HEK293T (cell line): ENCODE results near the gene CD59.

Experiments used
- CTCF ChIA-PET: fragments of 350-600 bp; formaldehyde crosslinking; extraction: SDS; loops from one replicate; lab custom pipeline; 2021; ENCODE audit warnings: antibody characterized with exemption, inconsistent platforms; lab: Yijun Ruan, JAX
- POLR2A ChIA-PET: fragments of 350-600 bp; formaldehyde crosslinking; extraction: SDS; loops from one replicate; lab custom pipeline; 2020; ENCODE audit warnings: antibody characterized with exemption, inconsistent platforms; lab: Yijun Ruan, JAX
- DNase-seq: peaks from one replicate; pipeline ENCODE4 v3.0.0; 2012; ENCODE audit warnings: mixed read lengths; ENCODE audit errors: extremely low spot score
- ARNT ChIP-seq: fragments of 450-650 bp; IDR thresholded peaks from 2 replicates; pipeline ENCODE4 v1.6.1; 2017; ENCODE audit warnings: mild to moderate bottlenecking
- BHLHE40 ChIP-seq: fragments of 450-650 bp; IDR thresholded peaks from 2 replicates; pipeline ENCODE4 v1.6.1; 2016; ENCODE audit warnings: mild to moderate bottlenecking, moderate library complexity, borderline replicate concordance
- CTBP1 ChIP-seq: fragments of 450-650 bp; IDR thresholded peaks from 2 replicates; pipeline ENCODE4 v1.6.1; 2016; ENCODE audit warnings: borderline replicate concordance
- ELF4 ChIP-seq: fragments of 450-650 bp; IDR thresholded peaks from 2 replicates; pipeline ENCODE4 v1.6.1; 2017; ENCODE audit warnings: antibody characterized with exemption
- FOXA1 ChIP-seq: fragments of 450-650 bp; IDR thresholded peaks from 2 replicates; pipeline ENCODE4 v1.6.1; 2016; ENCODE audit warnings: mild to moderate bottlenecking
- FOXK2 ChIP-seq: fragments of 450-650 bp; IDR thresholded peaks from 2 replicates; pipeline ENCODE4 v1.6.1; 2016; ENCODE audit warnings: mild to moderate bottlenecking
- FOXM1 ChIP-seq: fragments of 450-650 bp; IDR thresholded peaks from 2 replicates; pipeline ENCODE4 v1.6.1; 2017; ENCODE audit warnings: mild to moderate bottlenecking, borderline replicate concordance
- HDGF ChIP-seq: fragments of 450-650 bp; IDR thresholded peaks from 2 replicates; pipeline ENCODE4 v1.6.1; 2017; ENCODE audit warnings: antibody characterized with exemption, borderline replicate concordance
- L3MBTL2 ChIP-seq: fragments of 450-650 bp; conservative IDR thresholded peaks from 2 replicates; pipeline ENCODE4 v1.6.1; 2016; ENCODE audit warnings: mild to moderate bottlenecking
- LEF1 ChIP-seq: fragments of 450-650 bp; IDR thresholded peaks from 2 replicates; pipeline ENCODE4 v1.6.1; 2017; ENCODE audit warnings: mild to moderate bottlenecking, borderline replicate concordance
- NFRKB ChIP-seq: fragments of 450-650 bp; IDR thresholded peaks from 2 replicates; pipeline ENCODE4 v1.6.1; 2016; ENCODE audit warnings: mild to moderate bottlenecking, moderate library complexity
- SP1 ChIP-seq: fragments of 450-650 bp; IDR thresholded peaks from 2 replicates; pipeline ENCODE4 v1.6.1; 2017
- SUZ12 ChIP-seq: fragments of 450-650 bp; IDR thresholded peaks from 2 replicates; pipeline ENCODE4 v1.6.1; 2016; ENCODE audit warnings: mild to moderate bottlenecking
- TARDBP ChIP-seq: fragments of 450-650 bp; IDR thresholded peaks from 2 replicates; pipeline ENCODE4 v1.6.1; 2016
- ZNF384 ChIP-seq: fragments of 450-650 bp; IDR thresholded peaks from 2 replicates; pipeline ENCODE4 v1.6.1; 2016
- TF ChIP-seq, protein P1 (sequence below): fragments of 450-650 bp; IDR thresholded peaks from 2 replicates; pipeline ENCODE4 v1.6.1; 2016

The CD59 gene

DNA sequence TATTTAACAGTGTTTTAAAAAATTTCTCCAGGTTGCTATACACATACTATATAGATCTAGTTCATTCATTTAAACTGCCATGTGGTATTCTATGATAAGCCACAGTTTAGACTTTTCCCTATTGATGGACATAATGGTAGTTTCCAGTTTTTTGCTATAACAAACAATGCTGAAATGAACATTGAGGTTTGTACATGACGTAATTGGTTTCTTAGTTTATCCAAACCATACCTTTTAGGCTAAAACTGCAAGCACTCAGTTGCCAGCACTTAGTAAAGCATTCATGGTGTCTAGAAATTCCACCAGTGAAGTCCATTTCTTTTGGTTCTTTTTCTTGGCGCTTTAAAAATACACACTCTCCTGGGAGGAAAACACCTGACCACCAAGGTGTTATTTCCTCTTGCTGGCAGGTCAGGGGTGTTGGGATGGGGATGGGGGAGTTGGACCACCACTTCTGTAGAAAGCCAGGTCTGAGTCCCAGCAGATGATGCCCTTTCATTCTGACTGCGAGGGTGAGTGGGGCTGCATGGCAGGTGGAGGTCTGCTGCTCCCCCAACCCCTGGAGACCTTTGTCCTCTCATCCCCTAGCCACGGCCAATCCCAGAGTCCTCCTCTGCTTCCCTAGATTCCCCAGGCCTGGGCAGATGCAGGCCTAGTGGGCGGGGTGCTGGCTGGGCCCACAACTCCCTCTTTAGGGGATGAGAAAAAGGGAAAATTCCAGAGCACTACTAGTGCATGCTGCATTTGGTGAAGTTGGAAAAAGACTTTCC lies 76.7 kb downstream of the CD59 start:
- POLR2A ChIA-PET: interaction anchor here (0.7 kb wide), 1 partner anchor 241 kb away, joined by 4 read pairs; no protein-coding TSS in a partner anchor
- no peak for DNase-seq
- TF ChIP-seq ARNT (no peak), FOXM1 (no peak), LEF1 (no peak), CTBP1 (no peak), NFRKB (no peak)
- CTCF ChIA-PET: no interaction called here

DNA sequence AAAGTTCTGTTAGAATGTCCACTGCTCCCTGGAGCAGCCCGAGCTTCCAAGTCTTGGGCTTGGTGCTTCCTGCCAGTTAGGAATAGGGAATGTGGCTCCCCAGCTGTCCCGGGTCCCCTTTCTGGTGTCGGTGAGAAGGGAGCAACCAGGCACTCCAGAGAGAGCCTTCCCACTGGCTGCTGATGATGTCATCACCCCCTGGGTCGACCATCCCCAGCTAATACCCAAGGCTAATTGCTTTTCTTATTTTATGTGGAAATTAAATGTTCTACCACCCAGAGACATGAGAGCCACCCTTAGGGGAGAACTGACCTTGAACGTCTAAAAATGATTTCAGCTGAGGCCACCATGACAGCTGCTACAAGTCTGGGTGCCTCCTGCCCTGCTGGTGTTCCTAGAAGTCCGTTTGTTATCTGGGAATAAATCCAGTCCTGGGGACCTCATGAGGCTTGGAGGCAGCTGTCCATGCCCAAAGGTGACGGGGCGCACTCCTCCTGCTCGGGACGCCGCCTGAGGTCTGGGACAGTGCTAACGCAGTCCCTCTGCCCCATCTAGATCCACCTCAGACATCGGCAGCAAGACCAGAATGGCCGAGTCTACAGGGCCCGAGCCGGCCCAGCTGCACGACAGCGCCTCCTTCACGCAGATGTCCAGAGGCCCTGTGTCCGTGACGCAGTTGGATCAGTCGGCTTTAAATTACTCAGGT lies 77.9 kb downstream of the CD59 start:
- peak; percentile 39 for DNase-seq
- ChIA-PET CTCF (no interaction called here), POLR2A (interaction anchor here (0.7 kb wide), 1 partner anchor 242 kb away, joined by 4 read pairs; no protein-coding TSS in a partner anchor)
- no peak for TF ChIP-seq TARDBP
- TF ChIP-seq LEF1: no peak
- no peak for TF ChIP-seq ARNT
- TF ChIP-seq L3MBTL2: no peak
- no peak for TF ChIP-seq SUZ12
- TF ChIP-seq FOXA1: no peak
- TF ChIP-seq HDGF: no peak
- TF ChIP-seq ELF4: no peak
- TF ChIP-seq FOXM1: no peak
- no peak for TF ChIP-seq FOXK2
- no peak for TF ChIP-seq SP1
- TF ChIP-seq, protein P1, sequence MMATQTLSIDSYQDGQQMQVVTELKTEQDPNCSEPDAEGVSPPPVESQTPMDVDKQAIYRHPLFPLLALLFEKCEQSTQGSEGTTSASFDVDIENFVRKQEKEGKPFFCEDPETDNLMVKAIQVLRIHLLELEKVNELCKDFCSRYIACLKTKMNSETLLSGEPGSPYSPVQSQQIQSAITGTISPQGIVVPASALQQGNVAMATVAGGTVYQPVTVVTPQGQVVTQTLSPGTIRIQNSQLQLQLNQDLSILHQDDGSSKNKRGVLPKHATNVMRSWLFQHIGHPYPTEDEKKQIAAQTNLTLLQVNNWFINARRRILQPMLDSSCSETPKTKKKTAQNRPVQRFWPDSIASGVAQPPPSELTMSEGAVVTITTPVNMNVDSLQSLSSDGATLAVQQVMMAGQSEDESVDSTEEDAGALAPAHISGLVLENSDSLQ: no peak
- no peak for TF ChIP-seq CTBP1
- TF ChIP-seq ZNF384: no peak
- no peak for TF ChIP-seq BHLHE40
- no peak for TF ChIP-seq NFRKB

DNA sequence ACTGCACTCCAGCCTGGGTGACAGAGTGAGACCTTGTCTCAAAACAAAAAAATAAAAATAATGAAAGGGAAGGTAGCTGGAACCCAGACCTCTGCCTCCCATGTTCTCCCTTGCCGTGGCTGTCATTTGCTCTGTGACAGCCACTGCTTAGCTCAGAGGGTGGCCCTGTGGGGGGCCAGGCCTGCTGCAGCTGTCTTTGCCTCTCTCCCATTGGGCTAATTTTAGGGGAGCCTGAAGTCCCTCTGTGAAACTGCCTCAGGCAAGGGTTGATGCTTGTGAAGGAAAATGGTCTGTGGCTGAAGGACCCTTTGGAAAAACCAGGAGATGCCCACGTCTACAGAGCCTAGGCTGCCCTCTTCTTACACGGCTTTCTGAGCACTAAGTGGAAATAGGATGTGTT lies 78.5 kb downstream of the CD59 start:
- ChIA-PET POLR2A (no interaction called here), CTCF (no interaction called here)
- TF ChIP-seq FOXK2: no peak
- no peak for TF ChIP-seq LEF1
- TF ChIP-seq NFRKB: no peak
- TF ChIP-seq HDGF: no peak
- TF ChIP-seq FOXA1: no peak
- no peak for TF ChIP-seq SUZ12
- no peak for TF ChIP-seq ARNT
- no peak for TF ChIP-seq ELF4
- DNase-seq: no peak

DNA sequence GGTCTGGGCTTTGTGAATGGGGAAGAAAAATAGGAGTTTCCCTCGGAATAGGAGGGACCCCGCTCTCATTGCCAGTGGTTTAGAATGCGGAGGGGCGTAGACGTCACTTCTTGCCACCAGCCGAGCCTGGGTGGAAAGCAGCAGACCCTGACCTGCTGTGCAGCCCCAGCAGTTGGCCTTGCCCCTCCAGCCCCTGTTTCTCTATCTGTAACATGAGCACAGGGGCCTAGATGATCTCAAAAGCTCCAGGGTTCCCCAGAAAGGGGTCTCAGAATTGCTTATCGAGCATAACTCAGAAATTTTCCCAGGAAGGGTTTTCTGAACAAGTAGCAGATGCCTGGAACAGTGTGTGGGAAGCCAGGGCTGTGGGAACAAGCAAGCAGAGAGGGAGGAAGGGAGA lies 79.5 kb downstream of the CD59 start:
- TF ChIP-seq NFRKB (no peak), FOXM1 (no peak), SP1 (no peak), TARDBP (no peak), FOXK2 (no peak), ARNT (no peak), BHLHE40 (no peak), CTBP1 (no peak), LEF1 (no peak), FOXA1 (no peak), ELF4 (no peak), L3MBTL2 (no peak)
- POLR2A ChIA-PET: no interaction called here
- CTCF ChIA-PET: no interaction called here
- DNase-seq: no peak

DNA sequence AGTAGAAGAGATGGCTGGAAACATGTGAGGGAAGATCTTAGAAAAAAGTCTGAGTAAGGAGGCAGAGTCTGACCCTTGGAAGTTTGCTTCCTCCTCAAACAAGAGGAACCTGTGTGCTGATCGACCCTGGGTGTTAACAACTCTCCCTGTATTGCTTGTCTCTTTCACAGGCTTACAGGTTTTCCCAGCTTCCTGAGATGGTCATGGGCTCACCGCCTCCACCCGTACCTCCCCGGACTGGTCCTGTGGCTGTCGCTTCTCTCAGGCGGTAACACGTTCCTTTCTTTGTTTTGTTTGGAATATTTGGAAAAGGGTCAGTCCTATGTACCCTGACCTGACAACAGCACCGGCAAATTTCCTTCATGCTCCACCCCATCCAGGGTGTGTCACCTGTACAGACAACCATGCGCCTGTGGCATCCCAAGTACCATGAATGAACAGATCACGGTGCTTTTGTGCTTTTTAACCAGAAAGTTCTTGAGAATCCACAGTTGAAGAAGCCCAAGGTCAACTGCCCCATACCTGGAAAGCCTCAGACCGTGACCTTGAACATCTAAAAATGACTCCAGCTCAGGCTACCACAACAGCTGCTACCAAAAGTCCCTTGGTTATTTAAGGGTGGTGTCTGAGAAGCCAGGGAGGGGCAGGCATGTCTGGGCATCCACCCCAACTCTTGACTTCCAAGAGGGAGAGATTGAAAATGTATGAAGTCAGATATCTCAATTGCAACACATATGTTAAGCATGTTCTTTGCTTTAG lies 80.2 kb downstream of the CD59 start:
- POLR2A ChIA-PET: no interaction called here
- CTCF ChIA-PET: no interaction called here
- DNase-seq: no peak
- TF ChIP-seq LEF1 (no peak), ELF4 (no peak), BHLHE40 (no peak), SP1 (no peak), TARDBP (no peak), NFRKB (no peak), FOXM1 (no peak), HDGF (no peak), L3MBTL2 (no peak), ZNF384 (no peak), ARNT (no peak), FOXA1 (no peak), CTBP1 (no peak), SUZ12 (no peak), FOXK2 (no peak)
- TF ChIP-seq, protein P1: no peak

DNA sequence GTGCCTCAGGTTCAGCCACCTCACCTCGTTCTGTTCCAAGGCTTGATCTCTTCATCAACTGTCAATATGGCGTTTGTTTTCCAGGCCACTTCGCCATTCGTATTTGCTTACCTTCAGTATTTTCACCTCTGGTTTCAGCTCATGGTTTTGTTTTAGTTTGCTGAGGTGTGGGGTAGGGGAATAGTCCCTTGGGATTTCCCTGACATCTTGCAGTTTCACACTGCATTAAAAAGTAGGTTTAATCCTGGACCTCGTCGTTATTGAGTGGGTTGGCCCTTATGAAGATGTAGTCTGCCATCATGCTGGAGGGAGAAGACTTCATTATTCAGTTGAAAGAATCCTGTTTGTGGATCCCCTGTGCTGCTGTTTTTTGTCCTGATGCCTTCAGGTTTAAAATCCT lies 81.6 kb downstream of the CD59 start:
- CTCF ChIA-PET: no interaction called here
- no peak for TF ChIP-seq L3MBTL2
- TF ChIP-seq NFRKB: no peak
- TF ChIP-seq FOXK2: no peak
- no peak for TF ChIP-seq HDGF
- no peak for DNase-seq
- POLR2A ChIA-PET: no interaction called here
